OCI-LY3 (cell line): ENCODE results near the gene ZNF225.

Experiments
- CTCF ChIP-seq: fragments of 200-600, 300-600 bp; sonication (generic); IDR thresholded peaks from 2 replicates; pipeline ENCODE4 v1.5.1; 2014; ENCODE audit warnings: antibody characterized with exemption, low read length, low read depth
- EZH2phosphoT487 ChIP-seq: fragments of 200-600 bp; shearing (Covaris generic); IDR thresholded peaks from 2 replicates; pipeline ENCODE4 v1.6.1; 2018; ENCODE audit warnings: antibody characterized with exemption, mixed run types, low read depth

- no peak for TF ChIP-seq CTCF
- no peak for TF ChIP-seq EZH2phosphoT487
These were observed 18.8 kb downstream of the ZNF225 start for GRCh38 chr19:44131955-44132354.
